Measurements from ENCODE around the gene NRL.
A peak's percentile ranks its signal among the peaks of the same experiment; 100 is the strongest.

The NRL gene

DNA sequence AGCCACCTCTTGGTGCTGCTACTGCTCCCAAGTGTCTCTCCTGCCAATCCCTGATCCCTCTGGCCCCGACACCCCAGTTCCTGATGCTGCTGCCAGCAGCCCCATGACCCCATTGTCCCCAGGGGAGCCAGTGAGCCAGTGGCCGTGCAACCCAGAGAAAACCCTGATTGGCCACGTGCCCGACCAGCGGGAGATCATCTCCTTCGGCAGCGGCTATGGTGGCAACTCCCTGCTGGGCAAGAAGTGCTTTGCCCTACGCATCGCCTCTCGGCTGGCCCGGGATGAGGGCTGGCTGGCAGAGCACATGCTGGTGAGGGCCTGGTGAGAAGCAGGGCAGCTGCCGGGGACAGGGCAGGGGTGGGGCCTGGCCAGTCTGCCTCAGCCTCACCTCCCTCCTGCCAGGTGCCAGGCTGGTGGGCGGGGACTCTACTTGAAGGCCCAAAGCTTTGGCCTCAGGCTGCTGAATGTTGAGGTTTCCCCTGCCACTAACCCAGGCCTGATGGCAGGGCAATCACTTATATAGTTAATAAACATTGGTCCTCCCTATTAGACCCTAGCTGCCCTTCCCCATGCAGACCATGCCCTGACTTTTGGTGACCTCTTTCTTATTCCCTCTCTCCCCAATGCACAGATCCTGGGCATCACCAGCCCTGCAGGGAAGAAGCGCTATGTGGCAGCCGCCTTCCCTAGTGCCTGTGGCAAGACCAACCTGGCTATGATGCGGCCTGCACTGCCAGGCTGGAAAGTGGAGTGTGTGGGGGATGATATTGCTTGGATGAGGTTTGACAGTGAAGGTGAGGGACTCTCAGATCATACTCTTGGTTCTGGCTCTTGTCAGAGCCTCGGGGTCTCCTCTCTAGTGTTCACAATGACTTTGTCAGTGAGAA is 15.6 kb downstream of the NRL start:
- DNase-seq, result no peak

- DNase-seq, result no peak
Observed at GRCh38 chr14:24098229-24098926, 16.4 kb downstream of the NRL start.

DNA sequence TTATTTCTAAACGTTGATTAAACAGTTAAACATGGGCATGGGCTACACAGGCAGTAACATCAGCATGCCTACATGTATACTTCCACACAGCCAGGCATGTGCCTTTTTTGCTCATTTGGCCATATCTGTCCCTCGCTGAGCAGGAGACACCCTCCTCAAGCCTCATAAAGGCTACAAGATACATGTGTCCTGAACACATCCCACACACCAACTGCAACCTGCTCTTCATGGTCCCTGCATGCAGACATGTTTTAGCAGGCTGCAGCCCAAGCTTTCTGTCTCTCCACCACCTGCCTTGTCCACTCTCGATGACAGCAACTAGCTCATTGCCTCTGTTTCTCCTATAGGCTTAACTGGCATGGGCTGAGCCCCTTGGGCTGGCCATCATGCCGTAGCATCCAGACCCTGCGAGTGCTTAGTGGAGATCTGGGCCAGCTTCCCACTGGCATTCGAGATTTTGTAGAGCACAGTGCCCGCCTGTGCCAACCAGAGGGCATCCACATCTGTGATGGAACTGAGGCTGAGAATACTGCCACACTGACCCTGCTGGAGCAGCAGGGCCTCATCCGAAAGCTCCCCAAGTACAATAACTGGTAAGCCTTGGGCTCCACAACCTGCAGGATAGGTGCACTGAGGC is 18.1 kb downstream of the NRL start:
- DNase-seq, result no peak

DNA sequence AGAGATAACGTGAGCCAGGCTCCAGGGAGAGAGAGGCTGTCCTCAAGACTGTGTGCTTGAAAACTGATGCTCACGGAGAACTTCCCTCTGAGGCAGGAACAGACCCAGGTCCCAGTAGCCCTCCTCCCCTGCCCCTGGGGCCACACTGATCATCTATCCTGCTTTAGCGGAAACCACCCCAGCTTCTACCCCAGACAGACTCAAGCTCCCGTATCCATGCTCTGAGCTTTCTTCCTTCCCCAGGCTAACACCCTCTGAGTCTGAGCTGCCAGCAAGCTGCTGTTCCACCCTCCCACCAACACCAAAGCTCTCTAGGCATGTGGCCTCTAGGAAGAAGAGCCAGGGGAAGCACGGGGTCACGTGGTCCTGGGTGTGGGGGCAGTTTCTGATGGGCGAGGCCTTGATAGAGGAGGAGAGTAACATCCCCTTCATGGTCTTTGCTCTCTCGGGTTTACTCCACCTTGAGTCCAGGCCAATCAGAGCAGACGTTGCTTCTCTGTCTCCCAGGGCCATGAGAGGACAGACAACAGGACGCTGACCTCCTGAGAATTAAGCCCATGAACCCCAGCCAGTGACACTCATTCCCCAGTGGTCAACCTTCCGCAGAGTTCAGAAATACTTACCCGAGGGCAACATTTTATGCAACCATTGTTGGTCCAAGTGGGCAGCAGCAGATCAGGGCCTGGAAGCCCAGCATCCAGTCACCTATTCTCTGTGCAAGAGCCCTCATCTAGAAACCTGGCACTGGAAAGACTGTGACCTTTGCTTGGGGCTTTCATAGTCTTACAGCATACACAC is 19.3 kb downstream of the NRL start:
- DNase-seq, result peak; percentile 72

GRCh38 chr14:24094841-24095270 is 19.9 kb downstream of the NRL start:
- peak; percentile 10 for DNase-seq

DNA sequence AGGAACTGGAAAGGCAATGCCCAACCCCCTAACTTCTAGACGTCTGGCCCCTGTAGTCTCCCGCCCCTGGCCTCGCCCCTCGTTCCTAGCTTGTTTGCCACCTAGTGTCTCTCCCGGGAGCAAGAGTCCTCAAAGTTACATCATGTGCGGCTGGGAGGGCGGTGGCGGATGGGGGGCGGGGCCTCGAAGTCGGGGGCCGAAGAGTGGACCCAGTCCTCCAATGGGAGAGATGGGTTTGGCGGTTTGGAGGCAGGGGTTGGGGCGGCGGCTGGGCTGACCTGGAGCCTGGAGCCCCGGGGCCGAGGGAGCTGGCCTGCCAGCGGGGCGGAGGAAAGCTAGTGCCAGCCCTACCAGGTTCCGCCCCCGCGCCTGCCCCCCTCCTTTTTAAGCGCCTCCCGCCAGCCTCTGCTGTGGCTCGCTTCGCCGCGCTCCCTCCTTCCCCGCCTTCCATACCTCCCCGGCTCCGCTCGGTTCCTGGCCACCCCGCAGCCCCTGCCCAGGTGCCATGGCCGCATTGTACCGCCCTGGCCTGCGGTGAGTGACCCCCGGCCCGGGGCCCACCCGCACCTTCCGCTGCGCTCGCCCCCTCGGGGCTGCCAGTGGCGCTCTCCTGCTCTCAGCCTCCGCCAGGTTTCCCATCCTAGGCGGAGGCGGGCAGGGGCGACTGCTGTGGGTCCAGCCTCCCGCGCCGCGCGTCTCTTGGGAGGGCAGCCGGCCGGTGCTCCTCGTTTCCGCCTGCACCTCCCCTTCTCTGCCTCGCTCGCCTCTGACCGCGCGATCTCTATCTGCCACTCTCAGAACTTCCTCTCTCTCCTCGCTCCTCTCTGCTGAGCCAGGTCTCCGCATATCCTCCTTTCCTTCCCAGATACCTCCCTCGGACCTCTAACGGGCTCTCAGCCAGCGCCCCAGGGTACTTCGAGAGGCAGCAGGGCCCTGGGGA is 20.6 kb downstream of the NRL start, which contains the start of gene PCK2:
Gene PCK2, plus strand, starts transcription at position 411 of the 940 bp plus-strand sequence. Its CDS starts 95 bp downstream, at position 506.
- DNase-seq, result peak; percentile 99

DNA sequence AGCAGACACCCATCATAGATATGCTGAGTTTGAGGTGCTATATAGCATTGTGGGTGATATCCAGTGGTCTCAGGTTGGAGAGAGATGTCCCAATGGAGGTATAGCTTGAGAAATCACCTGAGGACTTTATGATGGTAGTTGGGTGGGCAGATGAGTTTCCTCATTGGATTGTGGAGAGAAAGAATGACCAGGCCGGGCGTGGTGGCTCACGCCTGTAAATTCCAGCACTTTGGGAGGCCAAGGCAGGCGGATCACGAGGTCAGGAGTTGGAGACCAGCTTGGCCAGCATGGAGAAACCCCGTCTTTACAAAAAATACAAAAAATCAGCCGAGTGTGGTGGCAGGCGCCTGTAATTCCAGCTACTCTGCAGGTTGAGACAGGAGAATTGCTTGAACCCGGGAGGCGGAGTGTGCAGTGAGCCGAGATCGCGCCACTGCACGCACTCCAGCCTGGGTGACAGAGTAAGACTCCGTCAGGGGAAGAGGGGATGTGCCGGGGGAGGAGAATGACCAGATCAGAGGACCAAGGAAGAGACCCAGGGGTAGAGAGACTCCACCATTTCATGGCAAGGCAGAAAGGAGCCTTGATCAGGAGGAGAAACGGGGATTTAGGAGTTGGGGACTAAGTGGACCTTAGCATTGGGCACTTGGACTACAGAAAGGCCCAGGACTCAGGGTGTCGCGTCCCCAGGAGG is 21.4 kb downstream of the NRL start:
- no peak for DNase-seq

DNA sequence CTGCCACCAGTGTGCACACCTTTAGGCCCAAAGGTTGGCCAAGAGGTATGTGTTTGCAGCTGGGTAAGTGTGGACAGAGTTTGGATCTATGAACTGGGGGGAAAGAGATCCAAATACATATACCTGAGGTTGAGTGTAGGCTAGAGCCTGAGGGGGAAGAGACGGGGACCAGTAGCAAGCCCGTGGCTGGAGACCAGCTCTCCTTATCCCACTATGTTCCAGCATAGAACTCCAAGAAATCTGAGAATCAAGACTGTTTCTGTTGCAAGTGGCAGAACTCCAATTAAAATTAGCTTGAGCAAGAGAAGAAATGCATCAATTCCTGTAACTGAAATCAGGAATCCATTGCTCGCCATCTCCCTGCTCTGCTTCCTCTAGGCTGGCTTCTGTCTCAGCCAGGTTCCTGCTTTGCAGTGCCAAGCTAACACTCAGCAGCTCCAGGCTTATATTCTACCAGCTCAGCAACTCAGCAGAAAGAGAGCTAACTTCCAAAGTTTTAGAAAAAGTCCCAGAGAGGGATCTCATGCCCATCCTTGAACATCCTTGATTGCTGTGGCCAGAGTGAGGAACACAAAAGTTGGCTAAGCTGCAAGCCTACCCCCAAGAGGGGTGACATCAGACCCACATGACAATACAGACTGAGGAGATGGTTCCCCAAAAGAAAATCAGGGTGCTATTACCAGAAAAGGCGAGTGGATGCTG is 22.1 kb downstream of the NRL start:
- no peak for DNase-seq

DNA sequence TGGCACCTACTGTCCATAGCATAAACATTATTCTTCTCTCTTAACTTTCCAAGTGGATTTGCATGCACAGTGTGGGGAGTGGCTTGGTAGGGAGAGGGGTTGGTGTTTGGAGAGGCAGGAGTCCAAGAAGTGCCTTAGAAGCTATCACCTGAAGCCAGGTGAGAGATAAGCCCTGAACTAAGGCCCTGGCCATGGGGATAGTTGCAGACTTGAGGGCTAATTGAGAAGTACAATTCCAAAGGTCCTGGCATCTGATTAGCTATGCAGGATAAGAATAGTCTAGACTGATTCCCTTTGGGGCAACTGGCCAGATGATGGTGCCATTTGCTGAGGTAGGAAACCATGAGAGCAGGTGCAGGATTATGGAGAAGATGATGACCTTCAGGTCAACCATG is 22.6 kb downstream of the NRL start:
- no peak for DNase-seq

DNA sequence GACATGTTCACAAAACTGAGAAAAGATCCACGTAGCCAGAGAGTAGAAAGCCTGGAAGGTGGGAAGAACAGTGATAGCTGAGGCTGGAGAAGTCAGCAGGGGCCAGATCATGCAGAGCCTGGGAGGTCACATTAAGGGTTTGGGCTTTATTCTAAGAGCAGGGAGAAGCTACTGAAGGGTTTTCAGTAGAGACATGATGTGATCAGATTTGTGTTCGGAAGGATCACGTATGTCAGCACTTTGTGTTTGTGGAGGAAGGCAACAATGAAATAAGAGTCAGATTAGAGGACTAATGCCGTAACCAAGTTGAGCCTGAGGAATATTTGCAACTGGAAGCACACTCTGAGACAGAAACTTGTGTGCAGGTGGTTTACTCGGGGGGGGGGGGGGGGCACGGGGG is 24.9 kb downstream of the NRL start:
- DNase-seq, result no peak

GRCh38 chr14:24088095-24088494 is 26.7 kb downstream of the NRL start:
- DNase-seq, result no peak

GRCh38 chr14:24087004-24087403 is 27.7 kb downstream of the NRL start:
- DNase-seq, result no peak

DNA sequence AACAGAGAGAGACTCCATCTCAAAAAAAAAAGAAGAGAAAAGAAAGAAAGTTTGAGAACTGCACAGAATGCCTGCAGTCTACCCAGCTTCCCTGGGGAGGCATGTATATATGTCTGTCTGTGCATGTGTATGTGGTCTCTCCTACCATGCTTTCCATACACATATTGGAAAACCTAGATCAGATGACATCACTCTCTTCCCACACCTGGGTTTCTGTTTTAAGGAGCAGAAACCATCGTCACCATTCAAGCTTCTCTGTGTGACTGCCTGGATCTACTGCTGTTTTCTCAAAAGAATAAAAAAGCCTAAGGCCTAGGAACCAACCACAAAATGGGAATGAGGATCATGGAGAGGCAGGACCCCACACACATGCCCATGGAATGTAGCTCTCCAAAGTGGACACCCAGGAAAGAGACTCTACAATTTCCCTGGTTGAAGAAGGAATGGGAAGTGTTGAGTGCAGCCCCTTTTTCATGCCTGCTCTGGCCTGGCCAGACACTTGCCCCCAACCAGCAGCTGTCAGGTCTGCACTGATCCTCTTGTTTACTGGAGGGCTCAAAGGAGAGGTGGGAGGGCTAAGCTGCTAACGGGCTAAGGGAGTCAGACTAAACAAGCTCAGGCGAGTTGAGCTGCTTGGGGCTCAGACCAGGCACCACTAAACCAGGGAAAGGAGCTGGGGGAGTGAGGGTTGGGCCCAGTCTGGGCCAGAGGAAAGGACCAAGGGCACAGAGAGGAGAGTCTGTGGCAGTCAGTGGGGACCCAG is 28.4 kb downstream of the NRL start:
- no peak for DNase-seq

DNA sequence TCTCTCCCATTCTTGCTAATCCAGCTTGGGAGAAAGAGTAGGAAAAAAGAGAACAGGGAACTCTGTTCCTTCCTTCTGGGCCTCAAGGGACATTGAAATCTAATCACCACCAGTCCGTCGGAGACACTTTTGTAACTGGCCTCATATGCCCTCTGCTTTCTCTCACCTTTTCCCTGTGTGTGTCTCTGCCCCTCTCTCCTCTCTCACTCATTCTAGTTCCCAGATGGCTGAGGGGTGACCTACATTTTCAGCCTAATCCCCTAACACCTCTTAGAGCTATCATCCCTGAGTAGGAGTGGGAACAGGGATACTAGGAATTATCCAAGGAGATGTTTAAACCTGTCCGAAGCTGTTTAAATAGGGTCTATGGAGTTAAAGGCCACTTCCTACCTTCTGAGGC is 29.5 kb downstream of the NRL start:
- DNase-seq, result no peak

DNA sequence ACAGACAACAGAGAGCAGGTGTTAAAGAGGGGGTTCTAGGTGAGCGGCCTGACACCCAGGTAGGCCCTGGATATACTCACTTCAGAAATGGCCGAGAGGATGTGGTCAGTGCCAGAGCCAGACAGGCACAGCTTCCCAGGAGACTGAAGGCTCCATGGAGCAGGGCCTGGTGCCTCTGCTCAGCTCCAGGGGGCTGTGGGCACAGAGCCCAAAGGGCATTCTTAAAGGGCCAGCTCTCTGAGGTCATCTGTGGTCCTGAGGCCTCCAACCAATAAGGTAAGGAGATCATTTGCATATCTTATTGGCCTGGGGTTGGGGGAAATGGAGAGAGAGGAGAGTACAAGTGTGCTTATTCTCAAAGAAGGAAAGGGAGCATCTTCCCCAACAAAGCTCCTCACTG is 30.3 kb downstream of the NRL start:
- DNase-seq, result no peak

DNA sequence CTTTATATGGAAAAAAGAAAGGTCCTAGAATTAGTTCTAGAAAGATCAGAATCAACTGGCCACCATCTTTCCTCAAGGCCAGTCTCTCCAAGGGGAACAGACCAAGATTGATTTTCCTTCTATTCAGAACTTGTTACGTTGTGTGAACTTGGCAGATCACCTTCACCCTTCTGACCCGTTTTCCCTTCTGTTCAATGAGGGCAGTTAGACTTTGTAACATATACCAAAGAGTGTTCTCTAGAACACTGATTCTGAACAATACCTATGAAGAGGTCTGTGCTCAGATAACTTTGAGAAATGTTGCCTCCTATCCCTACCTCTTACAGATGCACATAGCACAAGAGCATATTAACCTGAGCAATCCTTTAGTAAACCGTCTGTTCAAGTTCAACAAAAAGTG is 31.3 kb downstream of the NRL start:
- DNase-seq, result no peak

GRCh38 chr14:24082411-24083080 is 32.2 kb downstream of the NRL start:
- no peak for DNase-seq

GRCh38 chr14:24081739-24082211 is 33.0 kb downstream of the NRL start:
- no peak for DNase-seq
